Amygdala (tissue), 56 donors: ENCODE results near the gene DNMT3A.

Experiments used
- DNase-seq, 56 donors: peaks; one replicate each; lab custom pipeline; 2025; lab: John Stamatoyannopoulos, UW

DNMT3A gene

DNA sequence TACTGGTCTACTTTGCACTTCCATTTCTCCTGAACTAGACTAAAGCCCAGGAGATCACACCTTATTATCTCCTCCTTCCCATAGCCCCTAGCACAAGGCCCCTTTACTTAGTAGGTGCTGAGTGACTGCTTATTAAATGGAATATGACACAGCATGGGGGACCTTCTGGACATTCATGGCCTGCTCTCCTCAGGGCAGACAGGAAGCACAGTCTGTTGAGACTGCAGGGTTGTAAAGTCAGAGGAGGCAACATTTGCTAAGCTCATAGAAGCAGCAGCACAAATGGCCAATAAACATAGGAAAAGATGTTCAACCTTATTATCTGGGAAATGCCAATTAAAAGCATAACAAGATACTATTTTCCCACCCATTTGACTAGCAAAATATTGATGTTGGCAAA lies 75.3 kb downstream of the DNMT3A start:
- DNase-seq, result no peak

GRCh38 chr2:25265802-25266201 lies 75.9 kb downstream of the DNMT3A start:
- DNase-seq, result peak in 1 of 56 donors; percentile 29

- DNase-seq, result no peak
These were observed 76.7 kb downstream of the DNMT3A start for GRCh38 chr2:25265001-25265400.

GRCh38 chr2:25262288-25262687 lies 79.4 kb downstream of the DNMT3A start:
- DNase-seq, result no peak

DNA sequence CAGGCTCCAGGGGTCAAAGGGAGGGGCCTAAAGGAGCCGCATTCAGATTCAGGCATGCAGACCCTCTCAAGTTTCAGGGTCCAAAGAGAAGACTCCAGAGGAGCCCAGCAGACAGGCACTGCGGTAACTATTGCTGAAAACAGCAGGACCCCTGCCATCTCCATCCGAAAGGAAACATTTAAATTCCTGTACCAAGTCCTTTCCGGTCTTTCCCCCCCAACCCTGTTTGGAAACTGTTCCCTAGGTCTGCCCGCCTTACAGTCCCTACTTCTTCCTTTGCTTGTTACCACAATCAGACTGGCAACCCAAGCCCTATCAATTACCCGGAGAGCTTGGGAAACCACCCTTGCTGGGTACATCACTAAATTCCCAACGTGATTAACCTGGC lies 82.0 kb downstream of the DNMT3A start:
- DNase-seq, result no peak

- DNase-seq, result no peak
These were observed 82.6 kb downstream of the DNMT3A start for GRCh38 chr2:25258847-25259736.

GRCh38 chr2:25257931-25258846 lies 83.5 kb downstream of the DNMT3A start:
- DNase-seq, result no peak

DNA sequence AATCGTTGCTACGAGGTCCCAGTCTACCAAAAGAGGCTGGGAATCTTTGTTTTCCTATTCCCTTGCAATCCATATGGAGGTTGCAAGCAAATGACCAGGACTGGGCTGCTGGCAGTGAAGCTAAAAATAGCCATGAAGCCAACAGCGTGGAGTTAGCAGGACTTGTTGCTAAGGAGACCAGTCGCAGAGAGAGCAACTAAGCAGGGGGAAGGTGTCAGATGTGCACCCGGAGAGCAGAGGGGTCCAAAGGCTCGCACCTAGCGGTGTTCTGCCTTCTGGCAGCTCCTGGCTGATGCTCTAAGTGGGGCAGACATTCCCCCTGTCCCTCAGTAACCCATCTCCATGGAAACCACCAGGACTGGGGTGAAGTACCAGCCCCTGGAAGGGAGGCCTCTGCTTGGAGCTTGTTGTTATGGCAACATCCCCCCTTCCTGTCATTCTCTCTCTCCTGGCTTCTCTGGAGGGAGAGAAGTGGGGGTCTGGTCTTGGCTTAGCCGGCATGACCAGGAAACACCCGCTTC lies 84.6 kb downstream of the DNMT3A start:
- DNase-seq, result peak in 34 of 56 donors; percentile 14 to 82 (median 42)

- no peak for DNase-seq
These were observed 85.2 kb downstream of the DNMT3A start for GRCh38 chr2:25256488-25256875.

- DNase-seq, result no peak
These were observed 85.8 kb downstream of the DNMT3A start for GRCh38 chr2:25255745-25256487.

GRCh38 chr2:25254961-25255360 lies 86.8 kb downstream of the DNMT3A start:
- no peak for DNase-seq

DNA sequence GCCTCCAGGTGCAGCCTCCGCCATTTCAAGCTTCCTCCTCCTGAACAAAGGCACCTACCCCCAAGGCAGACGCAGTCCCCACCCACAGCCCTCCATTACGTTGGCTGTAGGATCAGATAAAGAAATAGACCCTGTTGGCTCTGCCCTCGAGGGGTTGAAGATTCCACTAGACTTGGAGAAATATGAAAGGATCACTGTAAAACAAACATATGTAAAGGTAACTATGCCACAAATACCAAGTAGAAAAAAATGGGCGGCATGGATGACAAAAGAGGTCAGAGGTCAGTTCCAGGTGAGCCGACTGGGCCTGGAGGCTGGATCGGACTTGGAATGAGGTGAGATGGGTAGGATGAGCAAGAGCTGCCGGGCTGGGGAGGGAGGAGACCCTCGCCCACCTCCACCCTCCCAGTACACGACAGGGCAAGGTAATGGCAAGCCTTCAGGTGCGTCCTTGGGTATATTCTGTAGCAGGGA lies 88.5 kb downstream of the DNMT3A start:
- DNase-seq, result no peak

GRCh38 chr2:25252291-25253152 lies 89.2 kb downstream of the DNMT3A start:
- peak in 16 of 56 donors; percentile 6 to 72 (median 32) for DNase-seq

- peak in 25 of 56 donors; percentile 24 to 72 (median 42) for DNase-seq
These were observed 90.1 kb downstream of the DNMT3A start for GRCh38 chr2:25251422-25252273.

DNA sequence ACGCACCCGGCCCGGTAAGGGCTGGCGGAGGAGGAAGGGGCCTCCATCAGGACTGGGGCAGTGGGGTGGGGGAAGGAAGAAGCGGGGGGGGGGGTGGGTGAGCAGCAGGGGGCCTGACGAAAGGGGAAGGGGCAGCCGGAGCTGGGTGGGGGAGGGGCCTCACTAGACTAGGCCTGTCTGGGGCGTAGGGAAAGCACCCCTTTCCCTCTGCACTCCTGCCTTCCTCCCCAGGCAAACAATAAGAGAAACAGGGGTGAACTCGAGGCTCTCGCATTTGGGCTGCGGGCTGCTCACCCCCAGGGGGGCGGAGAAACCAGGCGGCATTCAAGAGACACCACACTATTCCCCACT lies 90.7 kb downstream of the DNMT3A start:
- DNase-seq, result peak in 2 of 56 donors; percentile 51

GRCh38 chr2:25250331-25251070 lies 91.2 kb downstream of the DNMT3A start:
- peak in 15 of 56 donors; percentile 10 to 64 (median 34) for DNase-seq

- no peak for DNase-seq
These were observed 91.9 kb downstream of the DNMT3A start for GRCh38 chr2:25249785-25250184.
